PFSK-1 (cell line): ENCODE data around the gene SLC25A28.

ENCODE experiments used
- REST ChIP-seq, 2 experiments: IDR thresholded peaks; 2 replicates each; pipeline versions ENCODE4 v1.6.1 to v1.8.0; 2011 to 2012; ENCODE audit warnings: low read depth in 2 of 2, low read length in 2 of 2, control low read depth in 1 of 2, inconsistent platforms in 1 of 2, mild to moderate bottlenecking in 1 of 2, moderate library complexity in 1 of 2; ENCODE audit not compliant: insufficient read depth in 1 of 2
- SIN3A ChIP-seq: IDR thresholded peaks from 2 replicates; pipeline ENCODE4 v1.6.1; 2012; ENCODE audit warnings: mild to moderate bottlenecking, low read length, moderate library complexity, borderline replicate concordance; ENCODE audit not compliant: insufficient read depth
- TAF1 ChIP-seq: IDR thresholded peaks from 2 replicates; pipeline ENCODE4 v1.6.1; 2012; ENCODE audit warnings: low read length, control low read depth, borderline replicate concordance; ENCODE audit not compliant: insufficient read depth

- TF ChIP-seq REST (IDR thresholded peaks at IDR 0.05; ENCODE audit: insufficient read depth in 1 of 2, low read depth in 2 of 2, low read length in 2 of 2) (no peak), TAF1 (no peak), SIN3A (no peak)
Observed at GRCh38 chr10:99569253-99569939, 50.8 kb downstream of the SLC25A28 start.
